HL-60/S4 treated with phorbol 12-myristate 13-acetate at 8.2 ng/mL for 4 days and 3 days (cell line): ENCODE results near the gene GLRA2.

Experiments used
- in situ Hi-C: fragments of 300-500 bp; cut with MboI; formaldehyde crosslinking; loops from 2 replicates; pipeline ENCODE4 v1.15.0; 2022; ENCODE audit warnings: low sequenced_read_pairs

GLRA2 gene

GRCh38 chrX:14529290-14529989, at the start of gene GLRA2:
Gene GLRA2, plus strand, starts transcription at chrX:14529536. Its CDS starts 522 bp downstream, at chrX:14530058.
- in situ Hi-C loops = no loop called here

- in situ Hi-C loops = no loop called here
These were observed 39.9 kb upstream of the GLRA2 start for GRCh38 chrX:14489437-14489836.

DNA sequence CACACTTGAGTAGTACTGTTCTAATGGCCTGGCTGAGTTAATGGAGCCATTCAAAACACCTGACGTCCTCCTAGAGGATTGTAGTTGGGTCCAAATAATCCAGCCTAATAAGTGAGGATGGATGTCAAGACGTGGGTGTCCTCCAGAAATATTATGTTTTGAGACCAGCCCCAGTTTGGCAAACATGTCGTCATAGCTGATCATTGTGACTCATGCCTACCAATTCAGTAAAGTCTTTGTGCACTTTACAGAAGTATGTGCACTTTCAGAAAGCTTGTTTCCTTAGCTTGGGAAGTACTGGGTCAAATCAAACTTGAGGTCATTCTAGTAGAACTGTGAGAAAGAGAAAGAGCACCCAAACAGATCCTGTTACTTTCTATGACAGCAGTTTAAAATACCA, 37.6 kb upstream of the GLRA2 start:
- in situ Hi-C loops = no loop called here

GRCh38 chrX:14496674-14497073, 32.7 kb upstream of the GLRA2 start:
- in situ Hi-C loops = no loop called here

DNA sequence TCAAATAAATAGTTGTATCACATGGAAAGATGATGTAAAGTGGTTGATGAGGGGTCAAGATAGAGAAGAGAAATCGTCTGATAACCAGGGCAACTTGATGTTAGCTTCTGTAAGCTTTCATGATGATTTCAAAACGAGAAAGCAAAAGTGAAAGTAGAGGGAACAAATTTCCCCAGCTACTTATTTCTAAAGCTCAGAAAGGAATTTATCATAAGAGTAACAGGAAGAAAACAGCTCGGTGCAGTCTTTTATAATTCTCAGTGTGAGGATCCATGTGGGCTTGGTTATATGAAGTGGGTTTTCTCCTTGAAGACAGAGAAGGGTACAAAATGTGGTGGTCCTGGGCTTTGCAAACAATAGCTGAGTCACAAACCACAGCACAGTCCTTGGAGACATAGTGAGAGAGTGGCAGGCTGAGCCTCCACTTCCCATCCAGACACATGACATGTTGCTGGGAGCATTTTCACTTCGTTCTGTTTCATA, 32.1 kb upstream of the GLRA2 start:
- in situ Hi-C loops = no loop called here

- in situ Hi-C loops = no loop called here
These were observed 28.0 kb upstream of the GLRA2 start for GRCh38 chrX:14501327-14501726.

DNA sequence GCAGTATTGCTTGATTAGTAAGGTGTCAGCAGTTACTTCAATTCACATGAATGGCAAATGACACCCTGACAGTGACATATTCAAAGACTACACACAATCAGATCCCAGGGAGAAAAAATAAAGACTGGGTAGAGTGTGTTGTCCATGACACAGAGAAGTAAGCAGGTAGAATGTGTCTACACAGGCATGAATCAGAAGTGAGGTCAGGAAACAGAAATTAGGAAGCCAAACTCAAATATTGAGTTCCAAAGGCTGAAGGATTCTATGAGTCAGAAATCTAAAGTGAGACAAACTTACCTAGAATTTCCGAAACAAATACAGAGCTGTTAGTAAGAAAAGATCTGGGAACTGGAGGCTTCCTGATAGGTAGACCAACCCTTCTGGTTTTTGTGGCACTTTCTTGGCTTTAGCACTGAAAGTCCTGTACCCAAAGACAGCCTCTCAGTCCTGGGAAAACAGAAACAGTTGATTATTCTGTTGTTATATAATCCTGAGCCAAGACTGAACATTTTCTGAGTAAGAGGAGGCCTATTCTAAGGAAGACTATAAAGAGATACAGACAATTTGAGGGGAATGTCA, 24.3 kb upstream of the GLRA2 start:
- in situ Hi-C loops = no loop called here

DNA sequence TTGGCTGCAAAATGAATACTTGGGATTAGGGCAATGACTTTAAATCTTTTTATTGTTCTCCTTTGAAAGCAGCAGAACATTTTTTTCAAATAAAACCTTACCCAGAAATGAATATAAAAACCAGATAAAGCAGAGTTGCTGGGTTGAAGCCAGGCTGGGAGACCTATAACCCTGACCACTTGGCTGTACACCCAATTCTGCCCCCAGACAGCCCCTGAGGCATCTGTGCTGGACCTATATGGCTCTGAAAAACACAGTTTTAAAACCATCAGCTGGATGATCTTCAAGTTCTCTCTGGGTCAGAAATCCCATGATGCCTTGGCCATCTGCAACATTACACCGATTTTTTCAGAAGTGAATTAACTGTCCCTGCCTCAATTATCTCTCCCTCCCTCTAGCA, 23.7 kb upstream of the GLRA2 start:
- in situ Hi-C loops = no loop called here

DNA sequence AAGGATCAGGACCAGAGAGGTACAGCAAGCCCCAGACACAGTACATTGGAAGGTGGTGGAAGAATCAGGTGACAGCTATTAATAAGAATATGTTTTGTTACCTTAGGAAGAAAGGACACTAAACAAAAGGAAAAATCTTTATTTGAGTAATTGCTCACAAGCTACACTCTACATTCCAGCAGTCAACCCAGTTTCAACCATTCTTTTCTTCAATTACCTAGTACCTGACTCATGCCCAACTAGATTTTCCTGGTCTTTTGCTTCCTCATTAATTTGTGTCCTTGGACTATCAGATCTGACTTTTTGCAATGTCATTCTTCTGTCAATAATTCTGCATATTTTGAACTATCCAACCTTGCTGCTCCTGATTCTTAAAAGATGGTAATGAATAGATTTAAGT, 22.5 kb upstream of the GLRA2 start:
- in situ Hi-C loops = no loop called here

GRCh38 chrX:14508025-14508690, 21.2 kb upstream of the GLRA2 start:
- in situ Hi-C loops = no loop called here

- in situ Hi-C loops = no loop called here
These were observed 19.8 kb upstream of the GLRA2 start for GRCh38 chrX:14509325-14510057.

- in situ Hi-C loops = no loop called here
These were observed 577 bp upstream of the GLRA2 start for GRCh38 chrX:14528629-14529289.

DNA sequence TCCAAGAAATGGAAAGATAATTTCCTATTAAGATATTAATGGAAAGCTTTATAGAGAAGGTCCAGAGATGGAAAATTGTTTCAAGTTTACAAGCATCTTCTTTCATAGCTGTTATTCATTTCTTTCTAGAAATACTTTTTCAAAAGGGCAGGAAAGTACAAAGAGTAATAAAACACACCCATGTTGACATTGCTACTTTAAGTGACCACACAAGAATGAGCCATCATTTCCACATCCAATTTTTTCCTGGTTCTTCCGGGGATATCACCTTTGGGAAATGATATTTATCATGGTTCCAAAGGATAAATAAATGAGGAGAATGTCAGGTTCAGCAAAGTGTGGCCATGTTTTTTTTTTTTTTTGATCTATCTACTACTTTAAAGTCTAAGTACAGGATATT, 4.5 kb downstream of the GLRA2 start:
- in situ Hi-C loops = no loop called here

GRCh38 chrX:14546190-14546589, 16.9 kb downstream of the GLRA2 start:
- in situ Hi-C loops = no loop called here

DNA sequence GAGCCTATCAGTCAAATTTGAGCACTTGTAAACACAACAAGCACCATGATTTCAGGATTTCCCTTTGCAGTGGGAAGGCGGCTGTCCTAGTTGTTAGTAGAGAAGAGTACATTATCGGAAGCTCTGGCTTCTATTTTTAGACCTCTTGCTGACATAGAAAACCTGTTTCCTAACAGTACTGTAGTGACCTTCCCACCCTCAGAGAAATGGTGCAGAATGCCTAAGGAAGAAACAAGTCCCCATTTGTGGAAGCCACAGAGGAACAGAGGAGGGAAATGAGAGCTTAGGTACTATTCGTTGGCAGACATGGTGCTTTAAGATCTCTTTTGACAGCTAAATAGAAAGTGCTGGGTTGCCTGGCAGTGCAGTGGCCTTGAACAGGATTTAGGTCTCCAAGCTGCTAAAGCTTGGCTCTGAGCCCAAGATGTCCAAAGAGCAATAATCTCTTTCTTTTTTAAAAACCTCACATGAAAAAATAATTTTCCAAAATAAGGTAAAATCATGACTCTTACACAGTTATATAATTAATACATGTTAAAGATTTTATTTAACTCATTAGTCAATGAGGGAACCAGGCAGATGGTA, 24.9 kb downstream of the GLRA2 start:
- in situ Hi-C loops = no loop called here

GRCh38 chrX:14564058-14564457, 34.7 kb downstream of the GLRA2 start:
- in situ Hi-C loops = no loop called here

- in situ Hi-C loops = no loop called here
These were observed 43.8 kb downstream of the GLRA2 start for GRCh38 chrX:14573161-14573560.

GRCh38 chrX:14581081-14581480, 51.7 kb downstream of the GLRA2 start:
- in situ Hi-C loops = no loop called here

- in situ Hi-C loops = no loop called here
These were observed 55.2 kb downstream of the GLRA2 start for GRCh38 chrX:14584548-14584947.

DNA sequence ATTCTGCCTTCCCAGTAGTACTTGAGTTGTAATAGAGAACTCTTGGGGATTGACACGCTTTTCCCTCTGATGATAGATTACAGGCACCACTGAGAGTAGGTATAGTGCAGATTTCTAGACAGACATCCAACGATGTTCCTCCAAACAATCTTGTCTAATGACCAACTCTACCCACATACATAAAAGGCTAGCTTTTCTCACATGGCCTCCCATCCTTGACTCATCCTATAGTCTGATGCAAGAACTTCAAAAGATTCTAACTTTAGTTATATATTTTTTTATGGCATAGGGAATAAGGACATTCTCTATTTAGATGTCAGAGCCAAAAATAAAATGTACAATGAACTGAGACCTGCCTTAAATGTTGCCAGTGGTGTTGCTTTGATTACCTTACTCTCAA, 60.9 kb downstream of the GLRA2 start:
- in situ Hi-C loops = no loop called here
